Neural cell (in vitro differentiated cells): ENCODE measurements around the gene POLDIP3.

Experiments used
- EZH2 ChIP-seq: fragments of 200-600, 300-800 bp; shearing (Covaris generic), sonication (generic); IDR thresholded peaks from 2 replicates; pipeline ENCODE4 v1.6.1; 2014; ENCODE audit warnings: antibody characterized with exemption, low read length, borderline replicate concordance, mild to moderate bottlenecking; ENCODE audit not compliant: insufficient read depth, poor library complexity, severe bottlenecking
- MXI1 ChIP-seq: fragments of 450-650 bp; conservative IDR thresholded peaks from 2 replicates; pipeline ENCODE4 v1.6.1; 2014; ENCODE audit warnings: antibody characterized with exemption, mild to moderate bottlenecking; ENCODE audit not compliant: poor library complexity, severe bottlenecking
- POLR2AphosphoS5 ChIP-seq: IDR thresholded peaks from 2 replicates; pipeline ENCODE4 v1.6.1; 2012
- SMC3 ChIP-seq: fragments of 450-650 bp; conservative IDR thresholded peaks from 2 replicates; pipeline ENCODE4 v1.6.1; 2014; ENCODE audit warnings: antibody characterized with exemption, mild to moderate bottlenecking, moderate library complexity; ENCODE audit not compliant: poor library complexity
- TAF1 ChIP-seq: IDR thresholded peaks from 2 replicates; pipeline ENCODE4 v1.6.1; 2012; ENCODE audit warnings: low read depth
- TF ChIP-seq, protein P1 (sequence below): fragments of 450-650 bp; IDR thresholded peaks from 2 replicates; pipeline ENCODE4 v1.5.1; 2014; ENCODE audit warnings: antibody characterized with exemption, mild to moderate bottlenecking, moderate library complexity; ENCODE audit not compliant: poor library complexity, severe bottlenecking
- TF ChIP-seq, protein P2 (sequence below): IDR thresholded peaks from 2 replicates; pipeline ENCODE4 v1.6.1; 2012; ENCODE audit warnings: borderline replicate concordance

DNA sequence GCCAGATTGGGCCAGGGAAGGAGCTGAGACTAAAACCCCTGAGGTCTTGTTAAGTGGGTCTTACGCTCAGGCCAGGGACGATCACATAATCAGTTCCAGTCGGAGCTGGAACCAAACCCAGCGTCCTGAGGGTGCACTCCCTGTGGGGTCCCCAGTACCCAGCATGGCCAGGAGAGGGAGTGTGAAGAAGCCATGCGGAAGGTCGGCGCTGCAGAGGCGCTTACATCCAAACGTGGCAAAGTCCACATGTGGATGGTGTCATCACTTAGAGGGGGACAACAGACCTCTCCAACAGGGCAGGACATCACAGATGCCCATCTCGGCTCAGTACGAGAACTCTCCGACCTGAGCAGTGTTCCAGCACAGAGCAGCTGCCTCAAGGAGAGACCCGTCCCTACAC lies 17.4 kb upstream of the POLDIP3 start:
- TF ChIP-seq, protein P1, sequence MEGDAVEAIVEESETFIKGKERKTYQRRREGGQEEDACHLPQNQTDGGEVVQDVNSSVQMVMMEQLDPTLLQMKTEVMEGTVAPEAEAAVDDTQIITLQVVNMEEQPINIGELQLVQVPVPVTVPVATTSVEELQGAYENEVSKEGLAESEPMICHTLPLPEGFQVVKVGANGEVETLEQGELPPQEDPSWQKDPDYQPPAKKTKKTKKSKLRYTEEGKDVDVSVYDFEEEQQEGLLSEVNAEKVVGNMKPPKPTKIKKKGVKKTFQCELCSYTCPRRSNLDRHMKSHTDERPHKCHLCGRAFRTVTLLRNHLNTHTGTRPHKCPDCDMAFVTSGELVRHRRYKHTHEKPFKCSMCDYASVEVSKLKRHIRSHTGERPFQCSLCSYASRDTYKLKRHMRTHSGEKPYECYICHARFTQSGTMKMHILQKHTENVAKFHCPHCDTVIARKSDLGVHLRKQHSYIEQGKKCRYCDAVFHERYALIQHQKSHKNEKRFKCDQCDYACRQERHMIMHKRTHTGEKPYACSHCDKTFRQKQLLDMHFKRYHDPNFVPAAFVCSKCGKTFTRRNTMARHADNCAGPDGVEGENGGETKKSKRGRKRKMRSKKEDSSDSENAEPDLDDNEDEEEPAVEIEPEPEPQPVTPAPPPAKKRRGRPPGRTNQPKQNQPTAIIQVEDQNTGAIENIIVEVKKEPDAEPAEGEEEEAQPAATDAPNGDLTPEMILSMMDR = no peak
- TF ChIP-seq, protein P2, sequence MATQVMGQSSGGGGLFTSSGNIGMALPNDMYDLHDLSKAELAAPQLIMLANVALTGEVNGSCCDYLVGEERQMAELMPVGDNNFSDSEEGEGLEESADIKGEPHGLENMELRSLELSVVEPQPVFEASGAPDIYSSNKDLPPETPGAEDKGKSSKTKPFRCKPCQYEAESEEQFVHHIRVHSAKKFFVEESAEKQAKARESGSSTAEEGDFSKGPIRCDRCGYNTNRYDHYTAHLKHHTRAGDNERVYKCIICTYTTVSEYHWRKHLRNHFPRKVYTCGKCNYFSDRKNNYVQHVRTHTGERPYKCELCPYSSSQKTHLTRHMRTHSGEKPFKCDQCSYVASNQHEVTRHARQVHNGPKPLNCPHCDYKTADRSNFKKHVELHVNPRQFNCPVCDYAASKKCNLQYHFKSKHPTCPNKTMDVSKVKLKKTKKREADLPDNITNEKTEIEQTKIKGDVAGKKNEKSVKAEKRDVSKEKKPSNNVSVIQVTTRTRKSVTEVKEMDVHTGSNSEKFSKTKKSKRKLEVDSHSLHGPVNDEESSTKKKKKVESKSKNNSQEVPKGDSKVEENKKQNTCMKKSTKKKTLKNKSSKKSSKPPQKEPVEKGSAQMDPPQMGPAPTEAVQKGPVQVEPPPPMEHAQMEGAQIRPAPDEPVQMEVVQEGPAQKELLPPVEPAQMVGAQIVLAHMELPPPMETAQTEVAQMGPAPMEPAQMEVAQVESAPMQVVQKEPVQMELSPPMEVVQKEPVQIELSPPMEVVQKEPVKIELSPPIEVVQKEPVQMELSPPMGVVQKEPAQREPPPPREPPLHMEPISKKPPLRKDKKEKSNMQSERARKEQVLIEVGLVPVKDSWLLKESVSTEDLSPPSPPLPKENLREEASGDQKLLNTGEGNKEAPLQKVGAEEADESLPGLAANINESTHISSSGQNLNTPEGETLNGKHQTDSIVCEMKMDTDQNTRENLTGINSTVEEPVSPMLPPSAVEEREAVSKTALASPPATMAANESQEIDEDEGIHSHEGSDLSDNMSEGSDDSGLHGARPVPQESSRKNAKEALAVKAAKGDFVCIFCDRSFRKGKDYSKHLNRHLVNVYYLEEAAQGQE = no peak
- TF ChIP-seq EZH2 (no peak), POLR2AphosphoS5 (no peak), MXI1 (no peak), SMC3 (no peak), TAF1 (no peak)
